GM23338 (cell line): Measurements from ENCODE around the gene C3orf22. TPM values are rescaled to one million over a fixed set of nuclear protein-coding genes. Genes with fewer than 3 reads are reported as not detected.
A peak's percentile ranks its signal among the peaks of the same experiment; 100 is the strongest.

Experiments used
- ATAC-seq: fragments of 200-7000 bp; cut with Tn5 transposase; 3 replicates; pipeline ENCODE4 v1.9.1; 2020
- DNase-seq: peaks from one replicate; pipeline ENCODE4 v3.0.0-alpha.2; 2015; ENCODE audit warnings: low spot score
- H2AFZ ChIP-seq: fragments of 200-600 bp; sonication (generic); 2 replicates; pipeline ENCODE4 v1.8.0; 2016; ENCODE audit warnings: antibody characterized with exemption, mild to moderate bottlenecking, moderate library complexity
- H3F3A ChIP-seq: fragments of 200-600 bp; sonication (generic); replicated peaks from 2 replicates; pipeline ENCODE4 v1.8.0; 2017; ENCODE audit warnings: antibody characterized with exemption, mixed run types, low read depth
- H3K27ac ChIP-seq: fragments of 200-600 bp; sonication (generic); 2 replicates; pipeline ENCODE4 v1.6.1; 2016; ENCODE audit warnings: low read depth
- H3K27me3 ChIP-seq: fragments of 200-600 bp; sonication (generic); 2 replicates; pipeline ENCODE4 v1.8.0; 2016; ENCODE audit warnings: mild to moderate bottlenecking, mixed run types, moderate library complexity; ENCODE audit not compliant: insufficient read depth
- H3K36me3 ChIP-seq: fragments of 200-600 bp; sonication (generic); 2 replicates; pipeline ENCODE4 v1.8.0; 2016; ENCODE audit warnings: mild to moderate bottlenecking; ENCODE audit not compliant: insufficient read depth
- H3K4me1 ChIP-seq: fragments of 200-600 bp; sonication (generic); 2 replicates; pipeline ENCODE4 v1.8.0; 2016; ENCODE audit warnings: mild to moderate bottlenecking, moderate library complexity; ENCODE audit not compliant: insufficient read depth
- H3K4me2 ChIP-seq: fragments of 200-600 bp; sonication (generic); 2 replicates; pipeline ENCODE4 v1.7.1; 2017; ENCODE audit warnings: mixed run types
- H3K4me3 ChIP-seq: fragments of 200-600 bp; sonication (generic); 2 replicates; pipeline ENCODE4 v1.6.1; 2016; ENCODE audit warnings: mixed run types
- H3K79me2 ChIP-seq: fragments of 200-600 bp; sonication (generic); replicated peaks from 2 replicates; pipeline ENCODE4 v1.8.0; 2017; ENCODE audit warnings: mild to moderate bottlenecking; ENCODE audit not compliant: insufficient read depth
- H3K9me2 ChIP-seq: fragments of 200-600 bp; sonication (generic); 2 replicates; pipeline ENCODE4 v1.8.0; 2017; ENCODE audit not compliant: insufficient read depth
- H4K20me1 ChIP-seq: fragments of 200-600 bp; sonication (generic); replicated peaks from 2 replicates; pipeline ENCODE4 v1.8.0; 2017; ENCODE audit warnings: mild to moderate bottlenecking; ENCODE audit not compliant: insufficient read depth
- H3K27ac Mint-ChIP-seq: 2 replicates; pipeline ENCODE4 v1.8.0; 2020; ENCODE audit warnings: inconsistent platforms, mild to moderate bottlenecking, moderate library complexity, mixed read lengths
- H3K27me3 Mint-ChIP-seq: 3 replicates; pipeline ENCODE4 v1.8.0; 2022; ENCODE audit warnings: low read depth, mild to moderate bottlenecking, moderate library complexity, mixed read lengths, inconsistent platforms; ENCODE audit not compliant: insufficient read depth, poor library complexity
- H3K36me3 Mint-ChIP-seq: 3 replicates; pipeline ENCODE4 v1.8.0; 2021; ENCODE audit warnings: low read depth, mild to moderate bottlenecking, inconsistent platforms, moderate library complexity, mixed read lengths
- H3K4me1 Mint-ChIP-seq: 3 replicates; pipeline ENCODE4 v1.8.0; 2020; ENCODE audit warnings: mild to moderate bottlenecking, inconsistent platforms, mixed read lengths
- H3K4me3 Mint-ChIP-seq: 3 replicates; pipeline ENCODE4 v1.8.0; 2021; ENCODE audit warnings: moderate library complexity, mild to moderate bottlenecking, inconsistent platforms, mixed read lengths
- H3K9me3 Mint-ChIP-seq: 3 replicates; pipeline ENCODE4 v1.8.0; 2020; ENCODE audit warnings: moderate library complexity, mild to moderate bottlenecking, inconsistent platforms, mixed read lengths
- CREB1 ChIP-seq: fragments of 250-450 bp; sonication (Bioruptor Pico); IDR thresholded peaks from 2 replicates; pipeline ENCODE4 v1.5.0; 2020; ENCODE audit warnings: low read depth, mild to moderate bottlenecking, moderate library complexity
- EZH2 ChIP-seq: fragments of 200-600 bp; sonication (generic); IDR thresholded peaks from one replicate; pipeline ENCODE4 v1.8.0; 2017; ENCODE audit warnings: antibody characterized with exemption, mild to moderate bottlenecking, low read depth; ENCODE audit not compliant: unreplicated experiment
- EZH2phosphoT487 ChIP-seq: fragments of 200-600 bp; sonication (generic); IDR thresholded peaks from one replicate; pipeline ENCODE4 v1.8.1; 2018; ENCODE audit warnings: antibody characterized with exemption; ENCODE audit not compliant: unreplicated experiment
- JUNB ChIP-seq: IDR thresholded peaks from one replicate; pipeline ENCODE4 v1.6.1; 2016; ENCODE audit warnings: antibody characterized with exemption; ENCODE audit not compliant: unreplicated experiment
- NANOG ChIP-seq: IDR thresholded peaks from 2 replicates; pipeline ENCODE4 v1.6.1; 2016; ENCODE audit warnings: antibody characterized with exemption, borderline replicate concordance
- POLR2AphosphoS5 ChIP-seq: IDR thresholded peaks from 2 replicates; pipeline ENCODE4 v1.6.1; 2016; ENCODE audit warnings: antibody characterized with exemption, low read depth
- STAT1 ChIP-seq: IDR thresholded peaks from one replicate; pipeline ENCODE4 v1.6.1; 2016; ENCODE audit warnings: antibody characterized with exemption; ENCODE audit not compliant: unreplicated experiment
- ZNF114 ChIP-seq: fragments of 250-450 bp; sonication (Bioruptor Pico); IDR thresholded peaks from 2 replicates; pipeline ENCODE4 v1.5.0; 2020; ENCODE audit warnings: mild to moderate bottlenecking, moderate library complexity
- ZNF331 ChIP-seq: fragments of 250-450 bp; sonication (Bioruptor Pico); IDR thresholded peaks from 2 replicates; pipeline ENCODE4 v1.5.0; 2020; ENCODE audit warnings: low read depth, mild to moderate bottlenecking, moderate library complexity
- polyA plus RNA-seq: library from polyadenylated mRNA; unstranded; fragments of >200 nt; fragmentation: Nextera tagmentation; extraction: Ambion mirVana; gene quantifications from 2 replicates; pipeline ENCODE4 v1.2.1, GENCODE V29; 2016
- total RNA-seq: library from RNA; depleted of rRNA; stranded (reverse); fragments of >200 nt; shearing (Covaris generic); gene quantifications from 2 replicates; pipeline ENCODE4 v1.2.3, GENCODE V29; 2014
- TF ChIP-seq, protein P1 (sequence below), 2 experiments: fragments of 200-600 bp in 1 of 2; sonication (generic) in 1 of 2; conservative IDR thresholded peaks; 2 replicates each; pipeline versions ENCODE4 v1.5.1 to v1.6.1; 2016 to 2017; ENCODE audit warnings: antibody characterized with exemption in 2 of 2, low read depth in 2 of 2, mild to moderate bottlenecking in 2 of 2, moderate library complexity in 1 of 2
- TF ChIP-seq, protein P2 (sequence below): fragments of 250-450 bp; sonication (Bioruptor Pico); IDR thresholded peaks from 2 replicates; pipeline ENCODE4 v1.5.0; 2020; ENCODE audit warnings: mild to moderate bottlenecking, moderate library complexity
- TF ChIP-seq, protein P3 (sequence below): IDR thresholded peaks from 2 replicates; pipeline ENCODE4 v1.6.1; 2016; ENCODE audit warnings: antibody characterized with exemption
- TF ChIP-seq, protein P4 (sequence below): IDR thresholded peaks from one replicate; pipeline ENCODE4 v1.6.1; 2018; ENCODE audit warnings: antibody characterized with exemption; ENCODE audit not compliant: unreplicated experiment

Gene C3orf22
- total and polyA plus RNA-seq, 2 experiments from 2014 or later: not detected

DNA sequence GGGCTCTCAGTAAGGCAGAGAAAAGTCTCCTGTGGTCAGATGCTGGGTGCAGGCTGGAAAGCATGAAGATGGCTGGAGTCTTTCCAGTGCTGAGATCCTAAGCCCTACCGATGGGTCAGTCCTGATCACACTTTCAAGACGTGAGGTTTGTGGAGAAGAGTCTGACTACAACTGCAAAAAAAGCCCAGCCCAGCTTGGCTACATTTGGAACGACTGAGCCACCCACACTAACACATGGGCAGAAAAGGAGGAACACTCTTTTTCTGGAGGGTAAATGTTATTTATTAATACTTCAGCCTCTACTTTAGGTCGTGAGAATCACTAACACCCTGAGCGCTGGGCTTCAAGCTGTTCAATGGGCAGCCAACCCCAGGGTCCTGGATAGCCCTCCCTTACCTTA is 22.0 kb upstream of the C3orf22 start:
- Histone ChIP-seq H3K4me1 (no peaks in the 10 kb centered on the region), H3F3A (no peaks in the 10 kb centered on the region), H3K9me2 (no peaks in the 10 kb centered on the region), H3K4me3 (no peak overlapping the region), H3K79me2 (no peaks in the 10 kb centered on the region), H3K27me3 (no peaks in the 10 kb centered on the region), H3K4me2 (no peak overlapping the region), H2AFZ (no peak overlapping the region), H3K36me3 (no peaks in the 10 kb centered on the region), H4K20me1 (no peaks in the 10 kb centered on the region), H3K27ac (no peak overlapping the region)
- Mint-ChIP-seq H3K27me3 (no peaks in the 10 kb centered on the region), H3K4me1 (no peaks in the 10 kb centered on the region), H3K4me3 (no peak overlapping the region), H3K27ac (no peak overlapping the region), H3K36me3 (no peaks in the 10 kb centered on the region), H3K9me3 (no peaks in the 10 kb centered on the region)
- peak; percentile 55 for ATAC-seq
- TF ChIP-seq, protein P1, sequence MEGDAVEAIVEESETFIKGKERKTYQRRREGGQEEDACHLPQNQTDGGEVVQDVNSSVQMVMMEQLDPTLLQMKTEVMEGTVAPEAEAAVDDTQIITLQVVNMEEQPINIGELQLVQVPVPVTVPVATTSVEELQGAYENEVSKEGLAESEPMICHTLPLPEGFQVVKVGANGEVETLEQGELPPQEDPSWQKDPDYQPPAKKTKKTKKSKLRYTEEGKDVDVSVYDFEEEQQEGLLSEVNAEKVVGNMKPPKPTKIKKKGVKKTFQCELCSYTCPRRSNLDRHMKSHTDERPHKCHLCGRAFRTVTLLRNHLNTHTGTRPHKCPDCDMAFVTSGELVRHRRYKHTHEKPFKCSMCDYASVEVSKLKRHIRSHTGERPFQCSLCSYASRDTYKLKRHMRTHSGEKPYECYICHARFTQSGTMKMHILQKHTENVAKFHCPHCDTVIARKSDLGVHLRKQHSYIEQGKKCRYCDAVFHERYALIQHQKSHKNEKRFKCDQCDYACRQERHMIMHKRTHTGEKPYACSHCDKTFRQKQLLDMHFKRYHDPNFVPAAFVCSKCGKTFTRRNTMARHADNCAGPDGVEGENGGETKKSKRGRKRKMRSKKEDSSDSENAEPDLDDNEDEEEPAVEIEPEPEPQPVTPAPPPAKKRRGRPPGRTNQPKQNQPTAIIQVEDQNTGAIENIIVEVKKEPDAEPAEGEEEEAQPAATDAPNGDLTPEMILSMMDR (conservative IDR thresholded peaks at IDR 0.05; ENCODE audit: low read depth in 2 of 2): no peak
- TF ChIP-seq JUNB (no peak), EZH2 (no peak), ZNF114 (CRISPR knock-in tag) (no peak), ZNF331 (CRISPR knock-in tag) (no peak), CREB1 (CRISPR knock-in tag) (no peak), POLR2AphosphoS5 (no peak), STAT1 (no peak), EZH2phosphoT487 (no peak), NANOG (no peak)
- TF ChIP-seq, protein P2, sequence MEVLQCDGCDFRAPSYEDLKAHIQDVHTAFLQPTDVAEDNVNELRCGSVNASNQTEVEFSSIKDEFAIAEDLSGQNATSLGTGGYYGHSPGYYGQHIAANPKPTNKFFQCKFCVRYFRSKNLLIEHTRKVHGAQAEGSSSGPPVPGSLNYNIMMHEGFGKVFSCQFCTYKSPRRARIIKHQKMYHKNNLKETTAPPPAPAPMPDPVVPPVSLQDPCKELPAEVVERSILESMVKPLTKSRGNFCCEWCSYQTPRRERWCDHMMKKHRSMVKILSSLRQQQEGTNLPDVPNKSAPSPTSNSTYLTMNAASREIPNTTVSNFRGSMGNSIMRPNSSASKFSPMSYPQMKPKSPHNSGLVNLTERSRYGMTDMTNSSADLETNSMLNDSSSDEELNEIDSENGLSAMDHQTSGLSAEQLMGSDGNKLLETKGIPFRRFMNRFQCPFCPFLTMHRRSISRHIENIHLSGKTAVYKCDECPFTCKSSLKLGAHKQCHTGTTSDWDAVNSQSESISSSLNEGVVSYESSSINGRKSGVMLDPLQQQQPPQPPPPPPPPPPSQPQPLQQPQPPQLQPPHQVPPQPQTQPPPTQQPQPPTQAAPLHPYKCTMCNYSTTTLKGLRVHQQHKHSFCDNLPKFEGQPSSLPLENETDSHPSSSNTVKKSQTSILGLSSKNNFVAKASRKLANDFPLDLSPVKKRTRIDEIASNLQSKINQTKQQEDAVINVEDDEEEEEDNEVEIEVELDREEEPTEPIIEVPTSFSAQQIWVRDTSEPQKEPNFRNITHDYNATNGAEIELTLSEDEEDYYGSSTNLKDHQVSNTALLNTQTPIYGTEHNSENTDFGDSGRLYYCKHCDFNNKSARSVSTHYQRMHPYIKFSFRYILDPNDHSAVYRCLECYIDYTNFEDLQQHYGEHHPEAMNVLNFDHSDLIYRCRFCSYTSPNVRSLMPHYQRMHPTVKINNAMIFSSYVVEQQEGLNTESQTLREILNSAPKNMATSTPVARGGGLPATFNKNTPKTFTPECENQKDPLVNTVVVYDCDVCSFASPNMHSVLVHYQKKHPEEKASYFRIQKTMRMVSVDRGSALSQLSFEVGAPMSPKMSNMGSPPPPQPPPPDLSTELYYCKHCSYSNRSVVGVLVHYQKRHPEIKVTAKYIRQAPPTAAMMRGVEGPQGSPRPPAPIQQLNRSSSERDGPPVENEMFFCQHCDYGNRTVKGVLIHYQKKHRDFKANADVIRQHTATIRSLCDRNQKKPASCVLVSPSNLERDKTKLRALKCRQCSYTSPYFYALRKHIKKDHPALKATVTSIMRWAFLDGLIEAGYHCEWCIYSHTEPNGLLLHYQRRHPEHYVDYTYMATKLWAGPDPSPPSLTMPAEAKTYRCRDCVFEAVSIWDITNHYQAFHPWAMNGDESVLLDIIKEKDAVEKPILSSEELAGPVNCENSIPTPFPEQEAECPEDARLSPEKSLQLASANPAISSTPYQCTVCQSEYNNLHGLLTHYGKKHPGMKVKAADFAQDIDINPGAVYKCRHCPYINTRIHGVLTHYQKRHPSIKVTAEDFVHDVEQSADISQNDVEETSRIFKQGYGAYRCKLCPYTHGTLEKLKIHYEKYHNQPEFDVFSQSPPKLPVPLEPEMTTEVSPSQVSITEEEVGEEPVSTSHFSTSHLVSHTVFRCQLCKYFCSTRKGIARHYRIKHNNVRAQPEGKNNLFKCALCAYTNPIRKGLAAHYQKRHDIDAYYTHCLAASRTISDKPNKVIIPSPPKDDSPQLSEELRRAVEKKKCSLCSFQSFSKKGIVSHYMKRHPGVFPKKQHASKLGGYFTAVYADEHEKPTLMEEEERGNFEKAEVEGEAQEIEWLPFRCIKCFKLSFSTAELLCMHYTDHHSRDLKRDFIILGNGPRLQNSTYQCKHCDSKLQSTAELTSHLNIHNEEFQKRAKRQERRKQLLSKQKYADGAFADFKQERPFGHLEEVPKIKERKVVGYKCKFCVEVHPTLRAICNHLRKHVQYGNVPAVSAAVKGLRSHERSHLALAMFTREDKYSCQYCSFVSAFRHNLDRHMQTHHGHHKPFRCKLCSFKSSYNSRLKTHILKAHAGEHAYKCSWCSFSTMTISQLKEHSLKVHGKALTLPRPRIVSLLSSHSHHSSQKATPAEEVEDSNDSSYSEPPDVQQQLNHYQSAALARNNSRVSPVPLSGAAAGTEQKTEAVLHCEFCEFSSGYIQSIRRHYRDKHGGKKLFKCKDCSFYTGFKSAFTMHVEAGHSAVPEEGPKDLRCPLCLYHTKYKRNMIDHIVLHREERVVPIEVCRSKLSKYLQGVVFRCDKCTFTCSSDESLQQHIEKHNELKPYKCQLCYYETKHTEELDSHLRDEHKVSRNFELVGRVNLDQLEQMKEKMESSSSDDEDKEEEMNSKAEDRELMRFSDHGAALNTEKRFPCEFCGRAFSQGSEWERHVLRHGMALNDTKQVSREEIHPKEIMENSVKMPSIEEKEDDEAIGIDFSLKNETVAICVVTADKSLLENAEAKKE (CRISPR knock-in tag): no peak
- TF ChIP-seq, protein P3, sequence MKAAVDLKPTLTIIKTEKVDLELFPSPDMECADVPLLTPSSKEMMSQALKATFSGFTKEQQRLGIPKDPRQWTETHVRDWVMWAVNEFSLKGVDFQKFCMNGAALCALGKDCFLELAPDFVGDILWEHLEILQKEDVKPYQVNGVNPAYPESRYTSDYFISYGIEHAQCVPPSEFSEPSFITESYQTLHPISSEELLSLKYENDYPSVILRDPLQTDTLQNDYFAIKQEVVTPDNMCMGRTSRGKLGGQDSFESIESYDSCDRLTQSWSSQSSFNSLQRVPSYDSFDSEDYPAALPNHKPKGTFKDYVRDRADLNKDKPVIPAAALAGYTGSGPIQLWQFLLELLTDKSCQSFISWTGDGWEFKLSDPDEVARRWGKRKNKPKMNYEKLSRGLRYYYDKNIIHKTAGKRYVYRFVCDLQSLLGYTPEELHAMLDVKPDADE: no peak
- TF ChIP-seq, protein P4, sequence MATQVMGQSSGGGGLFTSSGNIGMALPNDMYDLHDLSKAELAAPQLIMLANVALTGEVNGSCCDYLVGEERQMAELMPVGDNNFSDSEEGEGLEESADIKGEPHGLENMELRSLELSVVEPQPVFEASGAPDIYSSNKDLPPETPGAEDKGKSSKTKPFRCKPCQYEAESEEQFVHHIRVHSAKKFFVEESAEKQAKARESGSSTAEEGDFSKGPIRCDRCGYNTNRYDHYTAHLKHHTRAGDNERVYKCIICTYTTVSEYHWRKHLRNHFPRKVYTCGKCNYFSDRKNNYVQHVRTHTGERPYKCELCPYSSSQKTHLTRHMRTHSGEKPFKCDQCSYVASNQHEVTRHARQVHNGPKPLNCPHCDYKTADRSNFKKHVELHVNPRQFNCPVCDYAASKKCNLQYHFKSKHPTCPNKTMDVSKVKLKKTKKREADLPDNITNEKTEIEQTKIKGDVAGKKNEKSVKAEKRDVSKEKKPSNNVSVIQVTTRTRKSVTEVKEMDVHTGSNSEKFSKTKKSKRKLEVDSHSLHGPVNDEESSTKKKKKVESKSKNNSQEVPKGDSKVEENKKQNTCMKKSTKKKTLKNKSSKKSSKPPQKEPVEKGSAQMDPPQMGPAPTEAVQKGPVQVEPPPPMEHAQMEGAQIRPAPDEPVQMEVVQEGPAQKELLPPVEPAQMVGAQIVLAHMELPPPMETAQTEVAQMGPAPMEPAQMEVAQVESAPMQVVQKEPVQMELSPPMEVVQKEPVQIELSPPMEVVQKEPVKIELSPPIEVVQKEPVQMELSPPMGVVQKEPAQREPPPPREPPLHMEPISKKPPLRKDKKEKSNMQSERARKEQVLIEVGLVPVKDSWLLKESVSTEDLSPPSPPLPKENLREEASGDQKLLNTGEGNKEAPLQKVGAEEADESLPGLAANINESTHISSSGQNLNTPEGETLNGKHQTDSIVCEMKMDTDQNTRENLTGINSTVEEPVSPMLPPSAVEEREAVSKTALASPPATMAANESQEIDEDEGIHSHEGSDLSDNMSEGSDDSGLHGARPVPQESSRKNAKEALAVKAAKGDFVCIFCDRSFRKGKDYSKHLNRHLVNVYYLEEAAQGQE: no peak
- no peak for DNase-seq
